ENCODE measurements around the gene HSD17B13. TPM values are rescaled to one million over a fixed set of nuclear protein-coding genes. Genes with fewer than 3 reads are reported as not detected.

HSD17B13 gene
- total RNA-seq, 1 experiment from 2014 or later, result not detected

DNA sequence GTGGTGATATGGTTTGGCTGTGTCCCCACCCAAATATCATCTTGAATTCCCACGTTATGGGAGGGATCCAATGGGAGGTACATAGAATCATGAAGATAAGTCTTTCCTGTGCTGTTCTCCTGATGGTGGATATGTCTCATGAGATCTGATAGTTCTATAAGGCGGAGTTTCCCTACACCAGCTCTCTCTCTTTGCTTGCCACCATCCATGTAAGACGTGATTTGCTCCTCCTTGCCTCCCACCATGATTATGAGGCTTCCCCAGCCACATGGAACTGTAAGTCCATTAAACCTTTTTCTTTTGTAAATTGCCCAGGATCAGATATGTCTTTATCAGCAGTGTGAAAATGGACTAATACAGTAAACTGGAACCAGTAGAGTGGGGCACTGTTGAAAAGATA, 39.5 kb downstream of the HSD17B13 start:
- DNase-seq (ENCODE audit: low read depth, low spot score), result no peak
- in situ Hi-C loops (cut with HindIII; ENCODE audit: low pct_unique_long_range_greater_than_20kb, low sequenced_read_pairs), result no loop called here

DNA sequence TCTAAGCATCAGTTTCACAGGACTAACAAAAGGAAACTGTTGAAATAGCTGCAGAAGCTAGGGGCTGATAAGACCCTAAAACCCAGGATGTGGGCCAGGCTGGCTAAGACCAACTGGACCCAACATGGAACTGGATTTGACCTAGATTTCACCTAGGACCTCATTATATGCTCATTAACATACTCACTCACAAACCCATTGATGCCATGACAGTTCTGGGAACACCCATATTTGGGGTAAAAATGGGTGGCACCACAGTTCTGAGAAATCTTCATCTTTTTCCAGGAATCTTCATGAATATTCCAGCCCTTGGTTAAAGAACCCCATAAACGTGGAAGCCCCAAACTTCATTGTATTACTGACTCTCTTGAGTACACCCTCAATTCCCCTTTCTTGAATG, 41.1 kb downstream of the HSD17B13 start:
- in situ Hi-C loops (cut with HindIII; ENCODE audit: low pct_unique_long_range_greater_than_20kb, low sequenced_read_pairs), result no loop called here
- DNase-seq (ENCODE audit: low read depth, low spot score), result no peak

DNA sequence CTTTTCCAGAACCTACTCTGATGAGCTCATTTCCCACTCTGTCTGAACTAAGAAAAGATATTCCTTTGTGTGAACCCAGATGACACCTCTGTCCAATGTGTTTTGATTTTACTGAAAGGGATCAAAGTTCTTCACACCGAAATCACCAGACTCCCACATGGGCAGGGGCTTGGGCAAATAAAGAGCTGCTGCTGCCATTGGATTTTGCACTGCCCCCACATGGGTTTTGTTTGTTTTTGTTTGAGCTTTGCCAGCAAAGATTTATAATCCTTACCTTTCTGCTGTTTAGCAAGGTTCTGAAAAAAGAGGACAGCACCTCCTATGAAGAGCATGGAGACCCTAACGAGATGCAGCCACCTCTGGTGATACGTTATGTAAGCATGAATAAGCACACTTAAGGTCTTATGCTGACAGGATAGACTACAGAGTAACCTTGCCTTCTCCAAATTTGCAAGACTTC, 44.3 kb downstream of the HSD17B13 start:
- DNase-seq (ENCODE audit: low read depth, low spot score), result no peak
- in situ Hi-C loops (cut with HindIII; ENCODE audit: low pct_unique_long_range_greater_than_20kb, low sequenced_read_pairs), result no loop called here

DNA sequence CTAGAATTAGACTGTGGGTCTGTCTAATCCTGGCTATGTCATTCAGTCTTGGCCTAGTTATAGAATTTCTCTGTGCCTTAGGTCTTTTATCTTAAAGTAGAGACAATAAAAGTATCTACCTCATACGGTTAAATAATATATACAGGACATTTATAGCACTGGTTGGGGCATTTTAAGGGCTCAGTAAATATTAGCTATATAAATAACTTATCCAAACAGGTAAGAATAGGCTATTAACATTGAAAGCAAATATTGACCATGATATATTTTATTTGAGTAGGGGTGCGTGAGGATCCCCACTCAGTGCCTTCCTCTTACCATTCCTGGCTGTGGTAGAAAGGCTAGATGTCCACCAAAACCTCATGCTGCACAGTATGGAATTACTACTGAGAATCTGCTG, 47.4 kb downstream of the HSD17B13 start:
- DNase-seq (ENCODE audit: low read depth, low spot score), result no peak
- in situ Hi-C loops (cut with HindIII; ENCODE audit: low pct_unique_long_range_greater_than_20kb, low sequenced_read_pairs), result no loop called here

DNA sequence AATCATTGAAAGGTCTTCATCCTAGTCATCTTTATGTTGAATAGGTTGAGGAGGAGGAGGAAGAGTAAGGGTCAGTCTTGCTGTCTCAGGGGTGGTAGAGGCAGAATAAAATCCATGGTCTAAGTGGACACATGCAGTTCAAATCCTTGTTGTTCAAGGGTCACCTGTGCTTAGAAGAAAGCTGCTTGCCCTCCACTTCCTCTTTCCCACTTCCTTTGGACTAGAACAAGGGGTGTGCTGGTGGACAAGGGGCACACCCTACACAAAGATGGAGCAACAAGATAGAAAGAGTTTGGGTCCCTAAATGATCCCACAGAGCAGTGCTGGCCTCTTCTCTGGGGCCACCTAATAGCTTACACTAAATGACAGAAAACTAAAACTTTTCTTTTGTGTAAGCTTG, 47.9 kb downstream of the HSD17B13 start:
- in situ Hi-C loops (cut with HindIII; ENCODE audit: low pct_unique_long_range_greater_than_20kb, low sequenced_read_pairs), result no loop called here

DNA sequence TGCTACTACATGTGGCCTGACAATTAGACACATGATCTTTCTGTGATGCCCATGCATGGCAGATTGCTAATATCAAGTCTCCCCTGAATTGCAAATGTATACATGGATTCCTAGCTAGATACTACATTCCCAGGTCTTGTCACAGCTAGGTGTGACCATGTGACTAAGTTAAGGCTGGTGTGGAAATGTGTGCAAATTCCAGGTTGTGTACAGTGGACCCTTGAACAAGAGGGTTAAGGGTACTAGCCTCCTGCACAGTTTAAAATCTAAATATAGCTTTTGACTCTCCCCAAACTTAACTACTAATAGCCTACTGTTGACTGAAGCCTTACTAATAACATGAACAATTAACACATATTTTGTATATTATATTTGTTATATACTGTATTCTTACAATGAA, 48.4 kb downstream of the HSD17B13 start:
- no peak for DNase-seq (ENCODE audit: low read depth, low spot score)
- in situ Hi-C loops (cut with HindIII; ENCODE audit: low pct_unique_long_range_greater_than_20kb, low sequenced_read_pairs), result no loop called here

More for the DNA sequence above, 47.9 kb downstream of the HSD17B13 start:
- DNase-seq (ENCODE audit: low read depth, low spot score), result no peak

DNA sequence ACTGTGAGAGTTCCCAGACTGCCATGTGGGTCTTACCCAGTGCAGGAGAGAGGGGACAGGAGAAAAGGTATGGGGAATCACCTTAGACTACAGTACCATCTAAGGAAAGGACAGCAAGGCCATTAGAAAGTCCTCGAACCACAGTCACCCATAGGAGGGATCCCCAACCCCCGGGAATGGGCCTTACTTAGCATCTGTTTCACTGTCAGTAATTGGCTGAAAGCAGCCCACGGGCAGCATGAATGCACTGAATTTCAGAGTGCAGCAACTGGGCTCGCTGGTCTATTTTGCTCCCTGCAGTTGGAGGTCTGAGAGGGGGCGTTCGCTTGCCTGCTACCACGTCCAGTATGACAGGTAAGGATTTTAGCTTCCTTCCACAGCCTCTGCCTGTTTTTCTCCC, 51.9 kb downstream of the HSD17B13 start:
- in situ Hi-C loops (cut with HindIII; ENCODE audit: low pct_unique_long_range_greater_than_20kb, low sequenced_read_pairs), result no loop called here
- DNase-seq (ENCODE audit: low read depth, low spot score), result no peak

DNA sequence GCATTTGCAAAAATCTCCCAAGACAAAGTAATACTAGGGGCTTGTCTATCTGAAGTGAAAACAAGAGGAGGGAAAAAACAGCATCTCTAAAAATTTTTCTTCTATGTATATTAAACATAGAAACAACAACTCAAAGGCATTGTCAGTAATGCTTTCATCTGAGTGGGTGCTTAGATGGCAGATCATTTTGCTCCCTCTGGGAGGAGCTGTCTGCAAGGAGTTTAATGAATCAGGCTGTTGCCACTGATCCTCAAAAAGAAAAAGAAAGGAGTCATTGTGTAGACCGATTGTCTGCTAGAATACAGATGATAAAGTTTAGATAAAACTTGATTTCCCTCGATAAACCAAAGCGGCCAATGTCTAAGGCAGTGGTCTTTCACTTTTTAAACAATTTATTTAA, 52.5 kb downstream of the HSD17B13 start:
- in situ Hi-C loops (cut with HindIII; ENCODE audit: low pct_unique_long_range_greater_than_20kb, low sequenced_read_pairs), result no loop called here
- DNase-seq (ENCODE audit: low read depth, low spot score), result peak; percentile 74

DNA sequence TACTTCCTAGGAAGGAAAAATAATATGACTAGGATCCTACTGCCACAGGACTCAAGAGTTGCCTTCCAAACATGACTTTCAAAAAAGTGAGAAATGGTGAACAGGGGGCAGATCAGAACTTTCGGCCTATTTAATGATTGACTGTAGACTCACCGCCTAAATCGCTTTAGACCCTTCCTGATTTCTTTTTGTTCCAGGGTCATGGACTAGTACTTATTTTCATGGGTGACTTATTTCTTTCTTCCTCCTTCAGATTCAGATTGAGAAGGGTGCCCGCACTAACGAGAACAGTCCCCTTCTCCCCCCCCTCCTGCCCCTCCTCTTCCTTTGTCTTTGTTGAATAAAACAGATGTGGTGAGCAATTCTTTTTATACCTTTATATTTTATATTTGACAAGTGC, 54.3 kb downstream of the HSD17B13 start:
- in situ Hi-C loops (cut with HindIII; ENCODE audit: low pct_unique_long_range_greater_than_20kb, low sequenced_read_pairs), result no loop called here
- no peak for DNase-seq (ENCODE audit: low read depth, low spot score)

DNA sequence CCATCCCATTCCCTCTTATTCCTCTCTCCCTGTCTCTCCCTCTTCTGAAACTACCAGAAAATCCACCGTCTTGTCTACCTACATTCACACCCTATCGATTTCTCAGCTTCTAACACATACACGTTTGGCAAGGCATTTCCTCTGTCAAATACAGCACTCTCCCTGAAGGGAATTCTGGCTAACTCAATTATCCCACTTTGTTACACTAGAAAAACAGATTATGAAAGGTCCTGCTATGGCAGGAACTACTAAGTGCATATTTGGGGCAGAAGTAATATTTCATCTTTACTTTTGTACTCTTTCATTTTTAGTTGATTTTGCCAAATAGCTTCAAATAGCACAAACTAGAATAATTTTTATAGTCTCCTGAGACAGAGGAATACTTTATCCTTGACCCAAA, 55.7 kb downstream of the HSD17B13 start:
- in situ Hi-C loops (cut with HindIII; ENCODE audit: low pct_unique_long_range_greater_than_20kb, low sequenced_read_pairs), result no loop called here
- DNase-seq (ENCODE audit: low read depth, low spot score), result no peak

DNA sequence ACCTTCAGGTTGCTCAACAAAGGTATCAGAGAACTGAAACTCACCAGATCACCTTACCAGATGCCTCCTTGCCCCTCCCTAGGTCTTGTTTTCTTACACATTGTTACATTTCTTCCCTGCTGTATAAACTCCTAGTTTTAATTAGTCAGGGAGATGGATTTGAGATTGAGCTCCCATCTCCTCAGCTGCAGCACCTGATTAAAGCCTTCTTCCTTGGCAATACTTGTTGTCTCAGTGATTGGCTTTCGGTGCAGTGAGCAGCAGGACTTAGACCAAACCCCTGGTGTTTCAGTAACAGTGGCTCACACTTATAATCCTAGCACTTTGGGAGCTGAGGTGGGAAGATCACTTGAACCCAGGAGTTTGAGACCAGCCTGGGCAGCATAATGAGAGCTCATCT, 59.8 kb downstream of the HSD17B13 start:
- DNase-seq (ENCODE audit: low read depth, low spot score), result no peak
- in situ Hi-C loops (cut with HindIII; ENCODE audit: low pct_unique_long_range_greater_than_20kb, low sequenced_read_pairs), result no loop called here

DNA sequence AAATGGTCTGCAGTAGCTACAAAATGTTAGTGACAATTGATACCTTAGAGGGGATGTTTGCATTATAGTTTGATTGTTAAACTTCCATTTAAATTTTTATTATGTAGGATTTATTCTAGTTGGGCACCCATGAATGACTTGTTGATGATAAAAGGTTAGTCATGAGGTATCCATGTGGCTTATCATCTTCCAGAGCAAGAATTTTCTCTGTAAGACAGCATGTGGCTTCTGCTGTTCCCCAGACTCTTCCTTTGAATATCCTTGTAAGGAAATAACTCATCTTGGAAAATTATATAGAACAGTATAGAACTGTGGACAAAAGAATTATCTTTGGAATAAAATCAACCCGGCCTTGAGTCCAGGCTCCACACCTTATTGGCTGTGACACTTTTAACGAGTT, 62.2 kb downstream of the HSD17B13 start:
- no peak for DNase-seq (ENCODE audit: low read depth, low spot score)
- in situ Hi-C loops (cut with HindIII; ENCODE audit: low pct_unique_long_range_greater_than_20kb, low sequenced_read_pairs), result no loop called here

DNA sequence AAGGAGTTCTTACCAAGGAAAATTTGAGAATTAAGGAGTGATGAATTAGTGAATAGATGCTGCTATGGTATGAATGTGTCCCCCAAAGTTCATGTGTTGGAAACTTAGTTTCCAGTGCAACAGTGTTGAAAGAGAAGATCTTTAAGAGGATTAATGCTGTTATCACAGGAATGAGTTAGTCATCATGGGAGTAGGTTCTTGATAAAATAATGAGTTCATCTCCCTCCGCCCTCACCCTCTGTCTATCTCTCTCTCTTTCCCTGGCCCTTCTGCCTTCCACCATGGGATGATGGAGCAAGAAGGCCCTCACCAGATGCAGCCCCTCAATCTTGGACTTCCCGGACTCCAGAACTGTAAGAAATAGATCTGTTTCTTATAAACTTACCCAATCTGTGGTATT, 64.0 kb downstream of the HSD17B13 start:
- DNase-seq (ENCODE audit: low read depth, low spot score), result no peak
- in situ Hi-C loops (cut with HindIII; ENCODE audit: low pct_unique_long_range_greater_than_20kb, low sequenced_read_pairs), result no loop called here

DNA sequence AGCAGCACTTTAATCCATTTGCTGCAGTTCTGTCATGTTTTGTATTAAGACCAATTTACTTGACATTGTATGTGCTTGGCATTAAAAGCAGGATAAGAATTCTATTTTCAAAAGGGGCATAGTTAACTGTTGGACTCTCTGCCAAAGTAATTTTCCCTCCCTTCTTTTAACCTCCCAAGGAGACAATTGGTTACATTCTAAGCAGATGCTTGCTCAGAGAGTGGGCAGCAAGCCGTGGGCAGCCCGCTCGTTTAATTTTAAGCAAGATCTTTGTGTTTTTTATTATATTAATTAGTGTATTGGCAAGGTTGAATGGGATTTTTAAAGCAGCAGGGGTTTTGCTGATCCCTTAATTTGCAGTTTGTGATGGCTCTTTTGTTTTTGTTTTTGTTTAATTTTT, 65.2 kb downstream of the HSD17B13 start:
- in situ Hi-C loops (cut with HindIII; ENCODE audit: low pct_unique_long_range_greater_than_20kb, low sequenced_read_pairs), result no loop called here
- DNase-seq (ENCODE audit: low read depth, low spot score), result no peak

DNA sequence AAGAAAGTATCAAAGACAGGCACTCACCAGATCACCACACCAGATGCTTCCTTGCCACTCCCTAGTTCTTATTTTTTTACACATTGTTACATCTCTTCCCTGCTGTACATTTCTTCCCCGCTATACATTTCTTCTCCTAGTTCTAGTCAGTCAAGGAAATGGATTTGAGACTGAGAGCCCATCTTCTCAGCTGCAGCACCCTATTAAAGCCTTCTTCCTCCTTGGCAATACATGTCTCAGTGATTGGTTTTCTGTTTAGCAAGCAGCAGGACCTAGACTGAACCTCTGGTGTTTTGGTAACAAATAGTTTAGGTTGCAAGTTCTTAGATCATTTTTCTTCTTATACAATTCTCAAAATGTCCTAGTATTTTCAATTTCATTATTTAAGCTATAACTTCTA, 66.9 kb downstream of the HSD17B13 start:
- in situ Hi-C loops (cut with HindIII; ENCODE audit: low pct_unique_long_range_greater_than_20kb, low sequenced_read_pairs), result no loop called here
- DNase-seq (ENCODE audit: low read depth, low spot score), result no peak

Small RNA genes lying within 50 kb of the gene (small RNA-seq; reads per million reads assigned to genes)
- 0 reads per million in 2 experiments for gene MIR5705

Other genes starting within 250 kb of the HSD17B13 start
- gene KLHL8, start 102.3 kb downstream of the HSD17B13 start, total RNA-seq (2014; rRNA removed; shearing (Covaris generic)), result 7.5 and 7.6 TPM in 2 replicates
- gene HSD17B11, start 68.3 kb upstream of the HSD17B13 start, total RNA-seq (2014; rRNA removed; shearing (Covaris generic)), result 44.7 TPM in 2 replicates
- gene NUDT9, start 99.7 kb upstream of the HSD17B13 start, total RNA-seq (2014; rRNA removed; shearing (Covaris generic)), result 13.8 and 14.1 TPM in 2 replicates
- gene SPARCL1, start 206.5 kb upstream of the HSD17B13 start, total RNA-seq (2014; rRNA removed; shearing (Covaris generic)), result 0.11 TPM in 1 of 2 replicates, not detected in the other

All from SK-MEL-5 (cell line).